Heart left ventricle (tissue), 16 donors: Measurements from ENCODE around the gene PIP5K1A. TPM values are rescaled to one million over a fixed set of nuclear protein-coding genes. Genes with fewer than 3 reads are reported as not detected.

Experiments used
- ATAC-seq, 4 donors: fragments of 200-7000 bp; cut with Tn5 transposase; one replicate each; pipeline ENCODE4 v1.9.1; 2020 to 2022; ENCODE audit warnings: moderate library complexity in 4 of 4, mild to moderate bottlenecking in 3 of 4, moderate number of reproducible peaks in 1 of 4
- DNase-seq, 5 donors: peaks; one replicate each; pipeline ENCODE4 v3.0.0-alpha.2; 2020
- H3K27ac ChIP-seq, 12 donors: fragments of 200-600 bp; sonication (generic) in 4 of 12; one replicate each; pipeline versions ENCODE4 v1.5.0 to v1.8.0; 2016 to 2022; ENCODE audit warnings: mild to moderate bottlenecking in 2 of 12
- H3K27me3 ChIP-seq, 9 donors: fragments of 200-600 bp; sonication (generic) in 2 of 9; one replicate each; pipeline versions ENCODE4 v1.5.1 to v1.8.0; 2016 to 2022; ENCODE audit warnings: mild to moderate bottlenecking in 3 of 9
- H3K36me3 ChIP-seq, 9 donors: fragments of 200-600 bp; sonication (generic) in 2 of 9; one replicate each; pipeline versions ENCODE4 v1.5.0 to v1.8.0; 2018 to 2022; ENCODE audit warnings: mild to moderate bottlenecking in 2 of 9
- H3K4me1 ChIP-seq, 12 donors: fragments of 200-600 bp; sonication (generic) in 4 of 12; one replicate each; pipeline versions ENCODE4 v1.5.0 to v1.8.0; 2016 to 2022; ENCODE audit warnings: mild to moderate bottlenecking in 3 of 12
- H3K4me3 ChIP-seq, 12 donors: fragments of 200-600 bp; sonication (generic) in 4 of 12; one replicate each; pipeline versions ENCODE4 v1.5.0 to v1.8.0; 2017 to 2022; ENCODE audit warnings: mild to moderate bottlenecking in 9 of 12, moderate library complexity in 4 of 12
- H3K9me3 ChIP-seq, 12 donors: fragments of 200-600 bp; sonication (generic) in 4 of 12; one replicate each; pipeline versions ENCODE4 v1.5.0 to v1.8.0; 2016 to 2022; ENCODE audit warnings: mild to moderate bottlenecking in 1 of 12
- POLR2A ChIP-seq, 2 donors: fragments of 450-650 bp; IDR thresholded peaks; one replicate each; pipeline ENCODE4 v1.6.1; 2017; ENCODE audit warnings: antibody characterized with exemption in 2 of 2, mild to moderate bottlenecking in 2 of 2, moderate library complexity in 2 of 2
- WGBS, 4 donors: extraction: QIAGEN DNeasy Blood & Tissue Kit in 2 of 4; methylation state at CpG; one replicate each; pipeline versions ENCODE4 v1.1.5 to v1.1.7; 2013 to 2018; 5-methylcytosine and 5-hydroxymethylcytosine counted together
- intact Hi-C, 10 donors: fragments of 100-400 bp; cut with DNase I; formaldehyde crosslinking; loops; one replicate each; pipeline versions ENCODE4 v1.11.1 to v1.14.2; 2022
- polyA plus RNA-seq, 2 donors: library from polyadenylated mRNA; stranded (reverse); fragments of 200-250 nt; gene quantifications; one replicate each; pipeline ENCODE4 v1.2.3, GENCODE V29; 2013
- total RNA-seq, 9 donors: library from RNA; depleted of rRNA in 2 of 9; stranded (reverse); fragments of >200 nt in 2 of 9; fragmentation: NEBNext Ultra II Directional in 3 of 9; extraction: Animal tissue kit (Norgen Biotek cat#: 25700) in 3 of 9; gene quantifications; one replicate each; pipeline versions ENCODE4 v1.1.0 to v1.2.4, GENCODE V29; 2016 to 2023
- TF ChIP-seq, protein P1 (sequence below), 12 donors: fragments of 200-600 bp; sonication (generic) in 4 of 12; IDR thresholded peaks; one replicate each; pipeline versions ENCODE4 v1.5.0 to v1.8.0; 2018 to 2022; ENCODE audit warnings: antibody characterized with exemption in 12 of 12, mild to moderate bottlenecking in 5 of 12
- donor health status: ischemic (EF 13 %, LVEDD 7.1; RV severe dilation, severe dysfunction).
- donor health status: healthy with polysubstance abuse.
- donor health status: DM: no; HTN: yes; CAD: no.
- donor health status: DM: no; HTN: no; CAD: no.
- donor health status: ischemic (EF 25% LVEDD 6.9; RV normal size, moderate dysfunction).
- donor health status: ischemic (EF 25% LVEDD 5.7; RV mildly dilated, moderate dysfunction).
- donor health status: healthy.
- donor health status: DM: yes; HTN: yes; CAD: no.
- donor health status: ischemic (EF 35%, LVEDD 5.7; RV mildly dilated, moderate dysfunction).
- donor health status: nonischemic (EF 11% LVEDD 7.7; RV severe dilation, severe dysfunction).
- donor health status: DM: yes; HTN: yes; CAD: no.
- donor health status: PGD.
- donor health status: ischemic (EF 29% LVEDD 5.4; RV normal size, mild dysfunction).
- donor health status: nonischemic (EF 23%, LVEDD 6.1; RV moderate dilation, normal function).

The PIP5K1A gene
- total and polyA plus RNA-seq, 11 donors = 20.5 to 48.8 (median 36.5) TPM

- DNase-seq (no peak), ATAC-seq (no peak)
- no peak overlapping the region for H3K4me3 ChIP-seq
- H3K9me3 ChIP-seq = no peaks in the 10 kb centered on the region
- 84 to 86% (median 86%) methylated on average over 10 of the region's 10 CpGs for WGBS, 4 donors
- TF ChIP-seq, protein P1, sequence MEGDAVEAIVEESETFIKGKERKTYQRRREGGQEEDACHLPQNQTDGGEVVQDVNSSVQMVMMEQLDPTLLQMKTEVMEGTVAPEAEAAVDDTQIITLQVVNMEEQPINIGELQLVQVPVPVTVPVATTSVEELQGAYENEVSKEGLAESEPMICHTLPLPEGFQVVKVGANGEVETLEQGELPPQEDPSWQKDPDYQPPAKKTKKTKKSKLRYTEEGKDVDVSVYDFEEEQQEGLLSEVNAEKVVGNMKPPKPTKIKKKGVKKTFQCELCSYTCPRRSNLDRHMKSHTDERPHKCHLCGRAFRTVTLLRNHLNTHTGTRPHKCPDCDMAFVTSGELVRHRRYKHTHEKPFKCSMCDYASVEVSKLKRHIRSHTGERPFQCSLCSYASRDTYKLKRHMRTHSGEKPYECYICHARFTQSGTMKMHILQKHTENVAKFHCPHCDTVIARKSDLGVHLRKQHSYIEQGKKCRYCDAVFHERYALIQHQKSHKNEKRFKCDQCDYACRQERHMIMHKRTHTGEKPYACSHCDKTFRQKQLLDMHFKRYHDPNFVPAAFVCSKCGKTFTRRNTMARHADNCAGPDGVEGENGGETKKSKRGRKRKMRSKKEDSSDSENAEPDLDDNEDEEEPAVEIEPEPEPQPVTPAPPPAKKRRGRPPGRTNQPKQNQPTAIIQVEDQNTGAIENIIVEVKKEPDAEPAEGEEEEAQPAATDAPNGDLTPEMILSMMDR (IDR thresholded peaks at IDR 0.05) = no peak
- no peak for TF ChIP-seq POLR2A (IDR thresholded peaks at IDR 0.05)
- H3K36me3 ChIP-seq = peaks cover 0 to 70% (median 61%) of the 10 kb centered on the region in 9 donors
- H3K27ac ChIP-seq = no peak overlapping the region
- H3K27me3 ChIP-seq = no peaks in the 10 kb centered on the region
- H3K4me1 ChIP-seq = peaks cover 0 to 28% (median 12%) of the 10 kb centered on the region in 12 donors
- intact Hi-C loops = no loop called here
Observed at GRCh38 chr1:151286619-151287340, 88.4 kb downstream of the PIP5K1A start.

GRCh38 chr1:151287341-151287699 is 89.0 kb downstream of the PIP5K1A start:
- H3K27me3 ChIP-seq = no peaks in the 10 kb centered on the region
- no peaks in the 10 kb centered on the region for H3K9me3 ChIP-seq
- peaks cover 0 to 75% (median 67%) of the 10 kb centered on the region in 9 donors for H3K36me3 ChIP-seq
- H3K4me3 ChIP-seq = no peak overlapping the region
- 87 to 90% (median 88%) methylated on average over 5 to 7 of the region's 7 CpGs for WGBS, 4 donors
- H3K27ac ChIP-seq = no peak overlapping the region
- DNase-seq (no peak), ATAC-seq (no peak)
- TF ChIP-seq, protein P1 (IDR thresholded peaks at IDR 0.05) = no peak
- no peak for TF ChIP-seq POLR2A (IDR thresholded peaks at IDR 0.05)
- intact Hi-C loops = no loop called here
- peaks cover 0 to 28% (median 12%) of the 10 kb centered on the region in 12 donors for H3K4me1 ChIP-seq

GRCh38 chr1:151287767-151288500 is 89.6 kb downstream of the PIP5K1A start:
- no peak for TF ChIP-seq POLR2A (IDR thresholded peaks at IDR 0.05)
- TF ChIP-seq, protein P1 (IDR thresholded peaks at IDR 0.05) = no peak
- 89 to 93% (median 92%) methylated on average over 12 to 22 of the region's 22 CpGs for WGBS, 4 donors
- ATAC-seq (no peak), DNase-seq (no peak)
- Histone ChIP-seq H3K27me3 (no peaks in the 10 kb centered on the region), H3K4me1 (peaks cover 0 to 27% (median 12%) of the 10 kb centered on the region in 12 donors), H3K36me3 (peaks cover 0 to 81% (median 73%) of the 10 kb centered on the region in 9 donors), H3K4me3 (no peak overlapping the region), H3K27ac (no peak overlapping the region), H3K9me3 (no peaks in the 10 kb centered on the region)
- intact Hi-C loops = no loop called here

GRCh38 chr1:151288502-151288901 is 90.2 kb downstream of the PIP5K1A start:
- peaks cover 0 to 87% (median 79%) of the 10 kb centered on the region in 9 donors for H3K36me3 ChIP-seq
- intact Hi-C loops = no loop called here
- 83 to 87% (median 86%) methylated on average over 14 of the region's 14 CpGs for WGBS, 4 donors

More at GRCh38 chr1:151288502-151288901, 90.2 kb downstream of the PIP5K1A start:
- Histone ChIP-seq H3K4me1 (peaks cover 0 to 21% (median 8%) of the 10 kb centered on the region in 12 donors), H3K9me3 (no peaks in the 10 kb centered on the region), H3K27ac (no peak overlapping the region), H3K27me3 (no peaks in the 10 kb centered on the region), H3K4me3 (no peak overlapping the region)
- TF ChIP-seq, protein P1 (IDR thresholded peaks at IDR 0.05) = no peak
- no peak for TF ChIP-seq POLR2A (IDR thresholded peaks at IDR 0.05)
- no peak for ATAC-seq
- DNase-seq = no peak
